Measurements from ENCODE around the gene BCCIP. TPM values are rescaled to one million over a fixed set of nuclear protein-coding genes. Genes with fewer than 3 reads are reported as not detected.

The BCCIP gene
- total and polyA plus RNA-seq, 2 of the 8 experiments (the other 6 are each of a cell fraction or from before 2014, with no cell fraction given): 33.9 to 120 TPM

GRCh38 chr10:125866421-125867029, 43.2 kb downstream of the BCCIP start (continued):
- TF ChIP-seq CHD7 (IDR thresholded peaks at IDR 0.05; ENCODE audit: insufficient replicate concordance, low read length): no peak
- no peak for TF ChIP-seq CREB1 (IDR thresholded peaks at IDR 0.05)
- no peak for TF ChIP-seq E2F6 (IDR thresholded peaks at IDR 0.05)
- TF ChIP-seq BACH1 (IDR thresholded peaks at IDR 0.05; ENCODE audit: low read length): no peak
- no peak for TF ChIP-seq ATF2 (IDR thresholded peaks at IDR 0.05; ENCODE audit: low read length)
- TF ChIP-seq HDAC2 (IDR thresholded peaks at IDR 0.05; ENCODE audit: borderline replicate concordance in 1 of 2, low read depth in 2 of 2, low read length in 2 of 2): no peak
- TF ChIP-seq RBBP5 (IDR thresholded peaks at IDR 0.05; ENCODE audit: borderline replicate concordance, low read depth, low read length): no peak

Measured in H1 (cell line).